ENCODE results near the gene VSIG8. TPM values are rescaled to one million over a fixed set of nuclear protein-coding genes. Genes with fewer than 3 reads are reported as not detected.

Gene VSIG8
- total RNA-seq, 1 donor from 2014 or later = not detected

- DNase-seq (ENCODE audit: low spot score) = no peak
- Mint-ChIP-seq H3K4me1 (ENCODE audit: unreplicated experiment) (peaks cover 21% of the 10 kb centered on the region), H3K27me3 (ENCODE audit: unreplicated experiment) (peaks cover 8% of the 10 kb centered on the region), H3K27ac (ENCODE audit: unreplicated experiment) (no peak overlapping the region), H3K36me3 (ENCODE audit: low read depth, unreplicated experiment) (peaks cover 3% of the 10 kb centered on the region), H3K4me3 (ENCODE audit: unreplicated experiment) (no peak overlapping the region), H3K9me3 (ENCODE audit: unreplicated experiment) (no peaks in the 10 kb centered on the region)
- TF ChIP-seq CTCF (IDR thresholded peaks at IDR 0.05; ENCODE audit: unreplicated experiment) = no peak
Observed at GRCh38 chr1:159849626-159850366, 12.7 kb downstream of the VSIG8 start.

- H3K9me3 Mint-ChIP-seq (ENCODE audit: unreplicated experiment) = no peaks in the 10 kb centered on the region
- H3K4me3 Mint-ChIP-seq (ENCODE audit: unreplicated experiment) = no peak overlapping the region
- DNase-seq (ENCODE audit: low spot score) = no peak
- H3K27me3 Mint-ChIP-seq (ENCODE audit: unreplicated experiment) = peaks cover 11% of the 10 kb centered on the region
- no peak for TF ChIP-seq CTCF (IDR thresholded peaks at IDR 0.05; ENCODE audit: unreplicated experiment)
- peaks cover 3% of the 10 kb centered on the region for H3K36me3 Mint-ChIP-seq (ENCODE audit: low read depth, unreplicated experiment)
- H3K4me1 Mint-ChIP-seq (ENCODE audit: unreplicated experiment) = peaks cover 17% of the 10 kb centered on the region
- no peak overlapping the region for H3K27ac Mint-ChIP-seq (ENCODE audit: unreplicated experiment)
Observed at GRCh38 chr1:159848326-159848725, 14.1 kb downstream of the VSIG8 start.

DNA sequence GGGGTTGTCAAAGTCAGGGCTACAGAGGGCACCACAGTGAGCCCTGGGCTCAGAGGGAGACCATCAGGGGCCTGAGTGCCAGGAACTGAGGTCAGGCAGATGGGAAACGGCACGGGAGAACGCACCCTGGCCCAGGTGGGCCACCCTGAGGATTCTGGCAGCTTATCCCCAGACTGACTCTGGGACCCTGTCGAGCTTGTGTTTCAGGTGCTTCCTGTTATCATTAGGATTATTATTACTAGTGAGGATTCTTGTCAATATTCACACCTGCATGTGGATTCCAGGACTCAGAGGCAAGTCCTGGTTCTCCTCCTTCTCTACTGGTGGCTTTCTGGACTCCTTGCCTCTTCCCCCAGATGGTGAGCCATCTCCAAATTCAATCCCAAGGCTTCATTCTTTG is 15.2 kb downstream of the VSIG8 start:
- Mint-ChIP-seq H3K9me3 (ENCODE audit: unreplicated experiment) (no peaks in the 10 kb centered on the region), H3K4me3 (ENCODE audit: unreplicated experiment) (no peak overlapping the region), H3K36me3 (ENCODE audit: low read depth, unreplicated experiment) (peaks cover 3% of the 10 kb centered on the region), H3K27ac (ENCODE audit: unreplicated experiment) (no peak overlapping the region), H3K27me3 (ENCODE audit: unreplicated experiment) (peaks cover 7% of the 10 kb centered on the region), H3K4me1 (ENCODE audit: unreplicated experiment) (peaks cover 17% of the 10 kb centered on the region)
- no peak for TF ChIP-seq CTCF (IDR thresholded peaks at IDR 0.05; ENCODE audit: unreplicated experiment)
- DNase-seq (ENCODE audit: low spot score) = no peak

DNA sequence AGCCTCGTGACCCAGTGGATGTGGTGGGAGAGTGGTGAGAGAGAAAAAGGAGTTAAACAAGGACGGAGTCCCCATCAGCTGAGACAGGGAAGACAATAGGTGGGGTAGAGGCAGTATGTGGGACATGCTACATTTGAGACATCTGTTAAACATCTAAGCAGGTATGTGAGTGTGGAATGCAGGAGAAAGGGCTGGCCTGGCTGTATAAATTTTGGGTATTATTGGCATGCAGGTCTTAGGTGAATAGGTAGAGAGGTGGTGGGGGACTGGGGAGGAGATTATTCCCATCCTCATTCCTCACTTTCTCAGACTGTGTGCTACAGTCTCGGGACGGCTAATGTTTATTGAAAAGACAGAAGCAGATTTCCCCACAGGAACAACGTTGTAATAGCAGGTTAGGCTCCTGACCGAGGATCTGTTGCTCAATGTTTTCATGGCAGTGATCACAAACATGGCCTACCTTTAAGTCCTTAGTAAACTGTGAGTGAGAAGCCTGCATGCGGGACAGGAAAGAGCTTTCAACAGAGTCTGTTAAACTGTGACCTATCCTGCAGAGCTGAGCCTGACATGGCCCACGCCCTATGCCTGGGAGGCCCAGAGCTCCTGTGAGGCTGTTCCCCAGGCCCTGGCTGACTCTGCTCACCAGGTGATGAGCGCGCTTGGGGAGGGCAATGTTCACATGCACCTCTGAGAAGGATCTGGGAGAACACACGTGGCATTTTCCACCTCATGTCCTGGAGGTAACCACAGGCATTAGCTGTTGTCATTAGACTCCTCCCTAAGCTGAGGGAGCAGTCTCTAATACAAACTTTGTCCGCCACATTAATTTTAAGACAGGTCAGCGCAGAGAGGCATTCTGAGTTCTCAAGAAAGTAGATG is 16.5 kb downstream of the VSIG8 start:
- TF ChIP-seq CTCF (IDR thresholded peaks at IDR 0.05; ENCODE audit: unreplicated experiment) = no peak
- H3K36me3 Mint-ChIP-seq (ENCODE audit: low read depth, unreplicated experiment) = peaks cover 3% of the 10 kb centered on the region
- H3K9me3 Mint-ChIP-seq (ENCODE audit: unreplicated experiment) = no peaks in the 10 kb centered on the region
- no peak for DNase-seq (ENCODE audit: low spot score)
- H3K4me3 Mint-ChIP-seq (ENCODE audit: unreplicated experiment) = no peak overlapping the region
- peaks cover 7% of the 10 kb centered on the region for H3K27me3 Mint-ChIP-seq (ENCODE audit: unreplicated experiment)
- peaks cover 17% of the 10 kb centered on the region for H3K4me1 Mint-ChIP-seq (ENCODE audit: unreplicated experiment)
- no peak overlapping the region for H3K27ac Mint-ChIP-seq (ENCODE audit: unreplicated experiment)

DNA sequence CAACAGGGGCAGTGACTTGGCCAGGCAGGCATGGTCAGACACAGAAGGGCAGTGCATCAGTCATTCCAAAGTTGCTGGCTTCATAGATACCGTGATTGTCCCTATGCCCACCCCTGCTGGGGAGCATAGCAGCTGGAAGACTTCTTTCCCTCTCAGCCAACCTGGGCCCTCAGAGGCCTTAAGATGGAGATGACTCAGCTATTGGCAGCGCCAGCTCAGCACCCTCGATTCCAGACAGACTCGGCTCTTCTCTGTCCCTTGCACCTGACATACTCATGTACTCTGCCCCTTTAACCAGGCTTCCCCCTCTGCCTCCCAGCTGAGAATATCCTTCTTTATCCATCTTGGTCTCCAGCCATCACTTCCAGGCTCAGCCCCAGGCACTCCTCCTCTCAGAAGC is 19.0 kb downstream of the VSIG8 start:
- peaks cover 9% of the 10 kb centered on the region for H3K27me3 Mint-ChIP-seq (ENCODE audit: unreplicated experiment)
- peaks cover 3% of the 10 kb centered on the region for H3K36me3 Mint-ChIP-seq (ENCODE audit: low read depth, unreplicated experiment)
- H3K27ac Mint-ChIP-seq (ENCODE audit: unreplicated experiment) = no peak overlapping the region
- no peak overlapping the region for H3K4me3 Mint-ChIP-seq (ENCODE audit: unreplicated experiment)
- no peak for DNase-seq (ENCODE audit: low spot score)
- no peaks in the 10 kb centered on the region for H3K9me3 Mint-ChIP-seq (ENCODE audit: unreplicated experiment)
- no peak for TF ChIP-seq CTCF (IDR thresholded peaks at IDR 0.05; ENCODE audit: unreplicated experiment)
- peaks cover 11% of the 10 kb centered on the region for H3K4me1 Mint-ChIP-seq (ENCODE audit: unreplicated experiment)

Measured in endothelial cell (in vitro differentiated cells).